ENCODE measurements around the gene ANKRD52.
"Not testable (repeated sequence)": the region's sequence is repeated elsewhere in the genome, so short reads cannot be mapped to it uniquely, and the experiment has no call there.

Gene ANKRD52

DNA sequence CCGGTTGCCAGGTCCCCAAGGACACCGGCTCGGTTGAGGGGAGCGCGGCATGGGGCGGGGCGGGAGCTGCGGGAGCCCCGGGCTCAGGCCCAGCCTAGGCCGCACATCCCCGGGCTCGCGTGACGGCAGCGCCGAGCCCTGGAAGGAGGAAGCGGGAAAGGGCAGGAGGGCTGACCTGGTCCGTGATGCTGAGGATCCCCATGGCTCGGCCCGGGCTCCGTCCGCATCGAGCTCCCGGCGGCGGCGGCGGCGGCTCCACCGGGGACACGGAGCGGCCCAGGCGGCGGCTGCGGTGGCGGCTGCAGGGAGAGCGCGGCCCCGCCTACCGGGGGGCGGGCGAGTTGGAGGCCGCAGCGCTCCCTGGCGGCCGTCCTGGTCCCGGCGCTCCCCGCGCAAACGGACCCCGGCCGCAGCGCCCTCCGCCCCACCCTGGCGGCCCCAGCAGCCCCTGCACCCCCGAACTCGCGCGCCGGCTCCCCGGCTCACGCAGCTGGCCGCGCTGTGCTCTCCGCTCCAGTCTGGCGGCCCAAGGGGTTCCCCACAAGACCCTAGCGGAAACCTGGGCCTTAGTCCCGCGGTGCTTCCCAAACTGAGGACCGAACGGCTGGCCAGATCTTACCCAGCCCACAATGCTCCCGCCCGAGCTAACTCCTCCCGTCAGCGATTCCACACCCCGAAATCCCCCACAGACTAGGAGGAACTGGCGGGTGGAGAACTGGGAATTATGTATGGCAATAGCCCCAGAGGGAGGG is at the start of gene ANKRD52:
TSS of gene ANKRD52 (minus strand) at position 317 of the 752 bp plus-strand sequence. CDS start at position 202, 115 bp downstream.
- peak; percentile 91 for DNase-seq

DNA sequence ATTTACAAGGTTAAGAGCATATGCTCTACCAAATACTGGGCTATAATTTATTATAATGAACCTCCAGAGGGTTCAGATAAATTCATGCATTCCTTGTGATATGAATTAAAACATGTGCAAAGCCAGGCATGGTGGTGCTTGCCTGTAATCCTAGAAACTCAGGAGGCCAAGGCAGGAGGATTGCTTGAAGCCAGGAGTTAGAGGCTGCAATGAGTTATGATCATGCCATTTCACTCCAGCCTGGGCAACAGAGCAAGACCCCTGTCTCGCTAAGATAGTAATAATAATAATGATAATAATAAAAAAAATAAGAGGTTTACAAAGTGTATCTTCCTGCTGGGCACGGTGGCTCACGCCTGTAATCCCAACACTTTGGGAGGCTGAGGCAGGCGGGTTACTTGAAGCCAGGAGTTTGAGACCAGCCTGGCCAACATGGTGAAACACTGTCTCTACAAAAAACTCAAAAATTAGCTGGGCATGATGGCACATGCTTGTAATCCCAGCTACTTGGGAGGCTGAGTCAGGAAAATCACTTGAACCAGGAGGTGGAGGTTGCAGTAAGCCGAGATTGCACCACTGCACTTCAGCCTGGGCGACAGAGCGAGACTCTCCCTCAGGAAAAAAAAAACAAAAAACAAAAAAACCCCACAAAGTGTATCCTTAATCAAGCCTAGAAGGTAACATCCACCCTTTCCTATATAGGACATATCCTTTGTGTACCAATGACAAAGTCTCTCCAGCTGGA is 49.2 kb upstream of the ANKRD52 start:
- no peak for DNase-seq

- no peak for DNase-seq
Observed at GRCh38 chr12:56304872-56305590, 46.8 kb upstream of the ANKRD52 start.

GRCh38 chr12:56304276-56304675 is 46.1 kb upstream of the ANKRD52 start:
- DNase-seq: no peak

DNA sequence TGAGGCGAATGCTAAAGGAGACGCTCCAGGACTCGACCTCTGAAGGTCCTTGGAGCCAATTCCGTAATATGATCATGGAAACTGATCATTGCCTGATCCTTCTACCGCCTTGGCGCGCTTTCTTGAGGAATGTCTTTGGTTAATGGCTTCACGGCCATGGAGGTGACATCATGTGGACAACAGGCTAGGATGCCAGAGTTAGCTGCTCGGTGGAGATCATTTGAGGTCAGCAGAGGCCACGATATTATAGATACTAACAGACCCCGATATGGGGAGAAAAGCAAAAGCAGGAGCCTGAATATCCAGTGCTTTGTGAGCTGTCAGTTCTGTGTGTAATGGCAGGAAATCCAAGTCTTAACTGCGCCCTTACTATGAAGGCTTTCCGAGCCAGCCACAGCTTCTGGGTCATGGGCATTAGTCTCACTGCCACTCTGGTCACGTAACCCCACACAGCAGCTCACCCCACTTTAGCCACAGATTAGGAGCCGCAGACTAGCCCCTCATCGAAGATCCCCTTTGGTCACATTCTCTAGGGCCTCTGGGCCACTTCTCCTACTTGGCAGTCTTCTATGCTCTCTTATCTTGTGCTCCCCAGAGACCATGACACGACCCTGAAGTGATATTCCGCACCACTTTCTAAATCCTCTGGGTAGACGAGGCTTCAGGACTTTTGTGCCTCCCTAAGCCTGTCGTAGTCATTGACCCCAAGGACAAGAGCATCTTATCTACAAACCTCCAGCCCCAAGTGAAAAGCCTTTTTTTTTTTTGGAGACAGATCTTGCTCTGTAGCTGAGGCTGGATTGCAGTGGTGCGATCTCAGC is 42.7 kb upstream of the ANKRD52 start:
- DNase-seq: peak; percentile 75

- DNase-seq: peak; percentile 100
Observed at GRCh38 chr12:56299853-56300643, 41.9 kb upstream of the ANKRD52 start, which contains the start of gene CS. Gene CS, minus strand, starts transcription at chr12:56300330. Its CDS starts 129 bp downstream, at chr12:56300201.

- DNase-seq: peak; percentile 81
Observed at GRCh38 chr12:56299308-56299852, 41.2 kb upstream of the ANKRD52 start.

DNA sequence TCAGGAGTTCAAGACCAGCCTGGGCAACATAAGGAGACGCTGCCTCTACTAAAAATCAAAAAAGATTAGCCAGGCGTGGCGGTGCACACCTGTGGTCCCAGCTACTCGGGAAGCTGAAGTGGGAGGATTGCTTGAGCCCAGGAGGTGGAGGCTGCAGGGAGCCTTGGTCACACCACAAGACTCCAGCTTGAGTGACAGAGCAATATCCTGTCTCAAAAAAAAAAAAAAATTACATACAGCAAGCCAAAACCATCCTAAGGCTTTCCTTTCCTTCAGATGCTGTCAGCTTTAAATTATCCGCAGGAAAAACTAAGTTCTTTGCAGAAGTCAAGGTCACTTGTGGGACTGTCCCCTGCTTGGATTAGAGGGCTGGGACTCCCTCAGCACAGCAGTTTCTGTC is 40.6 kb upstream of the ANKRD52 start:
- DNase-seq: no peak

DNA sequence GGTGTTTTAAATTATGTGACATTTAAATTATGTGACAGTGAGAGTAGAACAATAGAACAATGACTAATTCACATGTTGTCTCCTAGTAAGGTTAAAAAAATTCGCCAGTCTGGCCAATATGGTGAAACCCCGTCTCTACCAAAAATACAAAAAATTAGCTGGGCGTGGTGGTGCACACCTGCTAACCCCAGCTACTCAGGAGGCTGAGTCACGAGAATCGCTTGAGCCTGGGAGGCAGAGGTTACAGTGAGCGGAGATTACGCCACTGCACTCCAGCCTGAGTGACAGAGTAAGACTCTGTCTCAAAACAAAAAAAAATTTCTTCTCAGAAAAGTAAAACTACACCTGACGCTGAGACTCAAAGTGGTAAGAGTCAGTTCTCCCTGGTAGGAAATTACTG is 39.2 kb upstream of the ANKRD52 start:
- DNase-seq: no peak

GRCh38 chr12:56296295-56296694 is 38.1 kb upstream of the ANKRD52 start:
- peak; percentile 55 for DNase-seq

- DNase-seq: no peak
Observed at GRCh38 chr12:56293795-56294194, 35.6 kb upstream of the ANKRD52 start.

DNA sequence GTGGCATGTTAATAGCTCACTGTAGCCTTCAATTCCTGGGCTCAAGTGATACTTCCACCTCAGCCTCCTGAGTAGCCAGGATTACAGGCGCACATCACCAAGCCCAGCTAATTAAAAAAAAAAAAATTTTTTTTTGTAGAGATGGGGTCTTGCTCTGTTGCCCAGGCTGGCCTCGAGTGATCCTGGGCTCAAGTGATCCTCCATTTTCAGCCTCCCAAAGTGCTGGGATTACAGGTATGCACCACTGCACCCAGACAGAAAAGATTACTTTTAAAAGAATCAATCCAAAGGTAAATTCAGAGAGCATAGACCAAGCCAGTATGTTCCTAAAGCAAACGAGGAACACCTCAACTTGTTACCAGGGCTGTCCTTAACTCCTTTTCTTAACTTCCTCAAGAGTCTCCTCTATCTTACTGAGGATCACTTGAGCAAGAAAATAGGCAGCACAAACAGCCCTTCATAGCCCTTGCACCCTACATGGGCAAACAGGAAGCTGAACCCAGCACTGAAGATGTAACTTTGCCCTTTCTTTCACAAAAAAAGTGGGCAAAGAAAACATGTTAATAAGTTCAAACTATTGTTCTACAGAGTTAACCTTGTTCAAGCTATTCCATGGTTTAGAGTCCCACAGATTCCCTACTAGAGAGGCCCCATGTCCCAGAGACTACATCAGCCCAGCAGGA is 30.7 kb upstream of the ANKRD52 start:
- peak; percentile 59 for DNase-seq

DNA sequence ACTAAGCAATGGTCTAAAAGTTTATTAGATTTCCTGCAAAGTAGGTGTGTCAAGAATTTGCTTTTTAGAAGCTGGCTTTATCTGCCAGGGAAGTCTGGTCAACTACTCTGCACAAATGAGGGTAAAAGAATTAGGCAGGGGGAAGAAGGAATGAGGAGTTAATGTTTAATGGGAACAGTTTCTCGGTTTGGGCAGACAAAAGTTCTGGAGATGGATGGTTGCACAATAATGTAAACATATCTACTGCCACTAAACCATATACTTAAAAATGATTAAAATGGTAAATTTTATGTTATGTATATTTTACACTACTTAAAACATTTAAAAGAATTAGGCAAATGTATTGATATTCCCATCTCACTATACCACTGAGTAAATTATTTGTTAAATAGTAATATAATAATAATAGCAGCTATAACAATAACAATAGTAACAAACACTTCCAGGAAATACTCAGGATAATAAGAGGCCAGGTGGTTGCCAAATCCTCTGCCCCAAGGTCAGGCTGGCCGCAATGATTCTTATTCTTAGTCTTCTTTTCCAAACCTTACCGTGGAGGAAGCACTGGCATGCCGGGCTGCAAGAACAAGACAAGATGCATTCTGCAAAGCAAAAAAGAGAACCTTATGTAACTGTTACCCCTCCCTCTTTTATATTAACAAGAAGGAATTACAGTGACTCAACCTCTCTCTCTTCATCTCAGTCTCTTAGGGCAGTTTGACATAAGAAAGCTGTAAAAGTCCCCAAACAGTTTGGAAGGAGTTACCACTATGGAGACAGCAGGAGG is 28.1 kb upstream of the ANKRD52 start:
- DNase-seq: no peak

- DNase-seq: not testable (repeated sequence)
Observed at GRCh38 chr12:56284263-56284662, 26.1 kb upstream of the ANKRD52 start.

DNA sequence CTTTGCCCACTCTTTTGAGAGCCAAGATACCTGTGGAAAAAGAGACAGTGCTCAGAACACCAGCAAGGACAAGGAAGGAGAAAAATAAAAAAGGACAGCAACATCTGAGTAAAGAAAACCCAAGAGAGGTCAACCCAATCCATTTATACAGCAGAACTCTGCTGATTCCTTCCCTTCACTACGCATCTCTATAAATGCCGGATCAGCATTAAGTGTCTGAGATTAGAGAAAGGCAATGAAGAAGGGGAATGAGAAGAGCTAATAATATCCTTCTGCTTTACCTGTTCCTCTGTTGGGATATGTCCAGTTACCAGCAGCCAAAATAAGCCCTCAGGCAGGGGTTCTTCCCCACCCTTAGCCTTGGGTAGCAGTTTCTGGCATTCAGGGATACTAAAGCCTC is 24.4 kb upstream of the ANKRD52 start:
- no peak for DNase-seq

- no peak for DNase-seq
Observed at GRCh38 chr12:56282030-56282429, 23.8 kb upstream of the ANKRD52 start.

GRCh38 chr12:56280849-56281248 is 22.7 kb upstream of the ANKRD52 start:
- no peak for DNase-seq

DNA sequence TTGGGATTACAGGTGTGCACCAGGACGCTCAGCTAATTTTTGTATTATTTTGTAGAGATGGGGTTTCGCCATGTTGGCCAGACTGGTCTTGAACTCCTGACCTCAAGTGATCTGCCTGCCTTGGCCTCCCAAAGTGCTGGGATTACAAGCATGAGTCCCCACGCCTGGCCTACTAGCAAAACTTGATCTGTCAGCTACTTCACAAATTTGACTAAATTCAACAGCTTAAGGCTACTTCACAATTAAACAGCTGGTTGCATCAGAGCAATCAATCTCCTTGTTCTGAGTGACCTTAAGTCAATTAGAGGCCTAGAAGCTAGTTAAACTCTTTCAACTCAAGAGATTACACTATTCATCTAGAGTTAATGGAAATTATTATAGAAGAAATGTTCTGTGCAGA is 20.7 kb upstream of the ANKRD52 start:
- no peak for DNase-seq

DNA sequence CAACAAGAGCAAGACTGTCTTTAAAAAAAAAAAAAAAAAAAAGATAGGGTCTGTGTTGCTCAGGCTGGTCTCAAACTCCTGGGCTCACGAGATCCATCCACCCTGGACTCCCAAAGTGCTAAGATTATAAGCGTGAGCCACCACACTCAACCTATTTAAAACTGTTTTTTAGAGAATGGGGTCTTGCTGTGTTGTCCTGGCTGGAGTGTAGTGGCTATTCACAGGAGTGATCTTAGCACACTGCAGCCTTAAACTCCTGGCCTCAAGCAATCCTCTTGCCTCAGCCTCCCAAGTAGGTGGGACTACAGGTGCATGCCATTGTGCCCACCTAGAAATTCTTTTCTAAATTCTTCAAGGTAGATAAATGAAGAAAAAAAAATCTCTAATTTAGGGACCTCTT is 16.1 kb upstream of the ANKRD52 start:
- DNase-seq: no peak

DNA sequence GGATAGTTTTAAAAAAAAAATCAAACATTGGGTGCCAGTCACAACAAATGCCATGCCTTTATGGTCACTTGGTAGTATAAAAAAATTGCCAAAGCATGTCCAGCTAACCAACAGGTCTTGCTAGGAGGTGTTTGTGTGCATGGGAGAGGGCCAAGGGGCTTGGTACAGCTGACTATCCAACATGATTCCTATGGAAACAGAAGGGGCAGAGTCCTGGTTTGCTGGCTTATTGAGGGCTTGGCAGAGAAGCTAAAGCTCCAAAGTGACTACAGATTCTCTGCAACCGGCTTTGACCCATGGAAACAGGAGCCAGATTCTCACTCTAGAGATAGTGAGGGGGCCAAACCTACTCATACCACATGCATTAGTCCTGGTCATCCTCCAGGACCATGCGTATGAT is 14.3 kb upstream of the ANKRD52 start:
- DNase-seq: not testable (repeated sequence)
